HepG2 (cell line): ENCODE data around the gene PRELID1. TPM values are rescaled to one million over a fixed set of nuclear protein-coding genes. Genes with fewer than 3 reads are reported as not detected.

Source experiments
- ATAC-seq: fragments of 200-7000 bp; cut with Tn5 transposase; 3 replicates; pipeline ENCODE4 v1.9.1; 2020; ENCODE audit warnings: mild to moderate bottlenecking, moderate library complexity
- BruUV-seq: library from RNA; stranded (reverse); fragments of 400-500 nt; replicated peaks from 2 replicates; lab custom pipeline; 2021; lab: Mats Ljungman, UMichigan
- CTCF ChIA-PET: fragments of 300-600 bp; formaldehyde crosslinking; extraction: SDS; loops from one replicate; lab custom pipeline; 2021; ENCODE audit warnings: low total read pairs, inconsistent platforms, low intra/inter-chr PET ratio; lab: Yijun Ruan, JAX
- POLR2A ChIA-PET: fragments of 350-600 bp; sonication (Branson Sonifier 250); formaldehyde crosslinking; loops from one replicate; lab custom pipeline; 2020; ENCODE audit warnings: antibody characterized with exemption, inconsistent platforms; lab: Yijun Ruan, JAX
- DNase-seq: peaks from one replicate; pipeline ENCODE4 v3.0.0-alpha.2; 2015; ENCODE audit warnings: low spot score
- FAIRE-seq: peaks from 3 replicates; lab custom pipeline; 2011; peaks lifted over from hg19 to GRCh38; lab: Jason Lieb, UNC
- H2AFZ ChIP-seq: one replicate; pipeline ENCODE4 v1.6.1; 2011; ENCODE audit warnings: low read length, inconsistent platforms
- H3K27ac ChIP-seq: fragments of 300-600 bp; 3 replicates; pipeline ENCODE4 v1.8.0; 2011; ENCODE audit warnings: mixed run types, mild to moderate bottlenecking, mixed read lengths, low read length, inconsistent platforms; ENCODE audit not compliant: insufficient read depth; ENCODE audit errors: extremely low read length
- H3K27me3 ChIP-seq, 2 experiments: fragments of 200-600 bp in 1 of 2; 2 replicates in 1 of 2; 3 replicates in 1 of 2; pipeline versions ENCODE4 v1.6.0 to v1.8.0; 2011; ENCODE audit warnings: low read length in 2 of 2, mild to moderate bottlenecking in 2 of 2, moderate library complexity in 2 of 2, inconsistent platforms in 1 of 2; ENCODE audit not compliant: insufficient read depth in 2 of 2, control insufficient read depth in 1 of 2
- H3K36me3 ChIP-seq, 2 experiments: fragments of 200-600 bp in 1 of 2; replicated peaks in 1 of 2; 2 replicates in 1 of 2; 3 replicates in 1 of 2; pipeline versions ENCODE4 v1.5.1 to v1.8.0; 2011; ENCODE audit warnings: low read length in 2 of 2, inconsistent platforms in 1 of 2; ENCODE audit not compliant: insufficient read depth in 2 of 2, control insufficient read depth in 1 of 2
- H3K4me1 ChIP-seq: 2 replicates; pipeline ENCODE4 v1.5.1; 2012; ENCODE audit warnings: low read length, inconsistent platforms; ENCODE audit not compliant: insufficient read depth
- H3K4me2 ChIP-seq: 2 replicates; pipeline ENCODE4 v1.6.0; 2011; ENCODE audit warnings: low read depth, low read length, inconsistent platforms
- H3K4me3 ChIP-seq, 3 experiments: fragments of 200-600 bp in 1 of 3; sonication (generic), shearing (Covaris generic) in 1 of 3; replicated peaks in 1 of 3; 2 replicates each; pipeline ENCODE4 v1.5.1; 2011 to 2016; ENCODE audit warnings: low read length in 3 of 3, inconsistent platforms in 2 of 3, low read depth in 2 of 3, mild to moderate bottlenecking in 2 of 3, control low read depth in 1 of 3, mixed read lengths in 1 of 3; ENCODE audit not compliant: insufficient read depth in 1 of 3
- H3K79me2 ChIP-seq: one replicate; pipeline ENCODE4 v1.6.1; 2011; ENCODE audit warnings: low read length, inconsistent platforms; ENCODE audit not compliant: insufficient read depth
- H3K9ac ChIP-seq: 2 replicates; pipeline ENCODE4 v1.6.0; 2011; ENCODE audit warnings: mild to moderate bottlenecking, low read depth, low read length, inconsistent platforms; ENCODE audit not compliant: insufficient read depth
- H3K9me3 ChIP-seq: 2 replicates; pipeline ENCODE4 v1.5.1; 2012; ENCODE audit warnings: mild to moderate bottlenecking, low read length
- H4K20me1 ChIP-seq: 2 replicates; pipeline ENCODE4 v1.6.0; 2011; ENCODE audit warnings: inconsistent platforms, mild to moderate bottlenecking, low read length, moderate library complexity; ENCODE audit not compliant: insufficient read depth
- CEBPG ChIP-seq: IDR thresholded peaks from 2 replicates; pipeline ENCODE4 v1.6.1; 2016
- ELF4 ChIP-seq: sonication (generic); formaldehyde crosslinking; IDR thresholded peaks from 2 replicates; pipeline ENCODE4 v1.5.0; 2020; ENCODE audit warnings: missing genetic modification reagents, mild to moderate bottlenecking, moderate library complexity, borderline replicate concordance
- HMGA1 ChIP-seq: sonication (generic); formaldehyde crosslinking; conservative IDR thresholded peaks from 2 replicates; pipeline ENCODE4 v1.4.0; 2020; ENCODE audit warnings: missing genetic modification reagents
- KLF6 ChIP-seq: IDR thresholded peaks from 2 replicates; pipeline ENCODE4 v1.8.0; 2016; ENCODE audit warnings: missing biosample characterization, missing genetic modification reagents
- MATR3 ChIP-seq: sonication (generic); formaldehyde crosslinking; IDR thresholded peaks from 2 replicates; pipeline ENCODE4 v1.4.0; 2020; ENCODE audit warnings: missing genetic modification reagents
- NFAT5 ChIP-seq: sonication (generic); formaldehyde crosslinking; IDR thresholded peaks from 2 replicates; pipeline ENCODE4 v1.4.0; 2020; ENCODE audit warnings: missing genetic modification reagents
- ZBTB2 ChIP-seq: sonication (generic); formaldehyde crosslinking; IDR thresholded peaks from 2 replicates; pipeline ENCODE4 v1.8.0; 2022; ENCODE audit warnings: low read depth, missing genetic modification reagents
- ZBTB4 ChIP-seq: sonication (generic); formaldehyde crosslinking; IDR thresholded peaks from 2 replicates; pipeline ENCODE4 v1.4.0; 2020; ENCODE audit warnings: missing genetic modification reagents, mild to moderate bottlenecking, borderline replicate concordance
- ZNF282 ChIP-seq: fragments of 450-650 bp; IDR thresholded peaks from 2 replicates; pipeline ENCODE4 v1.6.1; 2018; ENCODE audit not compliant: partially characterized antibody
- ZNF850 ChIP-seq: sonication (generic); formaldehyde crosslinking; conservative IDR thresholded peaks from 2 replicates; pipeline ENCODE4 v1.9.0; 2021; ENCODE audit warnings: mild to moderate bottlenecking, missing genetic modification reagents
- WGBS: methylation state at CpG from one replicate; pipeline ENCODE4 v1.1.6; 2017; ENCODE audit warnings: low lambda C conversion rate; 5-methylcytosine and 5-hydroxymethylcytosine counted together
- in situ Hi-C: cut with HindIII; loops from 2 replicates; pipeline ENCODE4 v1.10.0; 2017; ENCODE audit warnings: low pct_unique_long_range_greater_than_20kb; ENCODE audit not compliant: extremely low pct_ligation_motif_present
- intact Hi-C: fragments of 100-400 bp; cut with micrococcal nuclease; formaldehyde crosslinking; loops from one replicate; pipeline ENCODE4 v1.10.0; 2022; ENCODE audit not compliant: unreplicated experiment
- polyA plus RNA-seq, 8 experiments: library from polyadenylated mRNA; depleted of rRNA in 3 of 8; stranded (reverse) in 7 of 8; unstranded in 1 of 8; fragments of >200 nt; fragmentation: Illumina TruSeq in 4 of 8; extraction: Trizol in 4 of 8; gene quantifications; 2 replicates each; pipeline versions ENCODE4 v1.2.1 to v1.2.3, GENCODE V29; 2011 to 2016; ENCODE audit warnings: low read depth in 4 of 8, missing spikeins in 1 of 8, mixed read lengths in 1 of 8; ENCODE audit not compliant: insufficient read depth in 1 of 8
- total RNA-seq, 5 experiments: library from RNA; depleted of rRNA; stranded (reverse); fragments of >200 nt; fragmentation: Illumina TruSeq; extraction: Trizol; gene quantifications; 2 replicates each; pipeline ENCODE4 v1.2.3, GENCODE V29; 2016; ENCODE audit warnings: low read depth in 1 of 5
- TF ChIP-seq, protein P1 (sequence below): sonication (generic); formaldehyde crosslinking; IDR thresholded peaks from 2 replicates; pipeline ENCODE4 v1.5.1; 2020; ENCODE audit warnings: mild to moderate bottlenecking, missing genetic modification reagents, borderline replicate concordance

PRELID1 gene
- total and polyA plus RNA-seq, 2 of the 13 experiments (the other 11 are each of a cell fraction or from before 2014, with no cell fraction given) = 250 to 271 TPM

GRCh38 chr5:177269232-177269895 is 34.2 kb upstream of the PRELID1 start:
- Histone ChIP-seq H3K4me2 (no peak overlapping the region), H3K4me3 (no peak overlapping the region), H2AFZ (no peak overlapping the region), H3K36me3 (no peaks in the 10 kb centered on the region), H3K79me2 (no peaks in the 10 kb centered on the region), H4K20me1 (no peaks in the 10 kb centered on the region), H3K27ac (no peak overlapping the region), H3K9ac (no peak overlapping the region), H3K27me3 (peaks cover 0 to 4% of the 10 kb centered on the region in 2 experiments; a peak in 2 of 5 replicates), H3K4me1 (no peaks in the 10 kb centered on the region), H3K9me3 (no peaks in the 10 kb centered on the region)
- intact Hi-C loops = no loop called here
- DNase-seq = no peak
- POLR2A ChIA-PET = no interaction called here
- no peak for ATAC-seq
- in situ Hi-C loops = no loop called here
- BruUV-seq = no TSS peak
- CTCF ChIA-PET = no interaction called here
- WGBS = 41% methylated on average over 7 of the region's 7 CpGs
- TF ChIP-seq CEBPG (CRISPR knock-in tag) (no peak), MATR3 (CRISPR knock-in tag) (no peak), NFAT5 (CRISPR knock-in tag) (no peak), ELF4 (CRISPR knock-in tag) (no peak), ZBTB2 (CRISPR knock-in tag) (no peak), KLF6 (CRISPR knock-in tag) (no peak), ZBTB4 (CRISPR knock-in tag) (no peak), ZNF282 (no peak), HMGA1 (CRISPR knock-in tag) (no peak), ZNF850 (CRISPR knock-in tag) (no peak)
- TF ChIP-seq, protein P1, sequence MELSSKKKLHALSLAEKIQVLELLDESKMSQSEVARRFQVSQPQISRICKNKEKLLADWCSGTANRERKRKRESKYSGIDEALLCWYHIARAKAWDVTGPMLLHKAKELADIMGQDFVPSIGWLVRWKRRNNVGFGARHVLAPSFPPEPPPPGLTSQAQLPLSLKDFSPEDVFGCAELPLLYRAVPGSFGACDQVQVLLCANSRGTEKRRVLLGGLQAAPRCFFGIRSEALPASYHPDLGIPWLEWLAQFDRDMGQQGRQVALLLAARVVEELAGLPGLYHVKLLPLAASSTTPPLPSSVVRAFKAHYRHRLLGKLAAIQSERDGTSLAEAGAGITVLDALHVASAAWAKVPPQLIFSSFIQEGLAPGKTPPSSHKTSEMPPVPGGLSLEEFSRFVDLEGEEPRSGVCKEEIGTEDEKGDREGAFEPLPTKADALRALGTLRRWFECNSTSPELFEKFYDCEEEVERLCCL (CRISPR knock-in tag) = no peak
- FAIRE-seq = no peak
